Left renal pelvis (tissue), 4 donors: ENCODE data around the gene ACTN1. TPM values are rescaled to one million over a fixed set of nuclear protein-coding genes. Genes with fewer than 3 reads are reported as not detected.

ENCODE experiments used
- DNase-seq, 4 donors: peaks; one replicate each; pipeline ENCODE4 v3.0.0-alpha.2; 2013; ENCODE audit warnings: low read depth in 4 of 4, low spot score in 3 of 4
- polyA plus RNA-seq, 4 donors: library from polyadenylated mRNA; unstranded; fragments of 120-200 nt; gene quantifications; one replicate each; pipeline ENCODE4 v1.2.1, GENCODE V29; 2013; ENCODE audit not compliant: insufficient read length in 4 of 4

The ACTN1 gene
- polyA plus RNA-seq, 4 donors, result 69.9 to 89.5 (median 78.2) TPM

GRCh38 chr14:68970038-68970612, 9.0 kb downstream of the ACTN1 start:
- no peak for DNase-seq

DNA sequence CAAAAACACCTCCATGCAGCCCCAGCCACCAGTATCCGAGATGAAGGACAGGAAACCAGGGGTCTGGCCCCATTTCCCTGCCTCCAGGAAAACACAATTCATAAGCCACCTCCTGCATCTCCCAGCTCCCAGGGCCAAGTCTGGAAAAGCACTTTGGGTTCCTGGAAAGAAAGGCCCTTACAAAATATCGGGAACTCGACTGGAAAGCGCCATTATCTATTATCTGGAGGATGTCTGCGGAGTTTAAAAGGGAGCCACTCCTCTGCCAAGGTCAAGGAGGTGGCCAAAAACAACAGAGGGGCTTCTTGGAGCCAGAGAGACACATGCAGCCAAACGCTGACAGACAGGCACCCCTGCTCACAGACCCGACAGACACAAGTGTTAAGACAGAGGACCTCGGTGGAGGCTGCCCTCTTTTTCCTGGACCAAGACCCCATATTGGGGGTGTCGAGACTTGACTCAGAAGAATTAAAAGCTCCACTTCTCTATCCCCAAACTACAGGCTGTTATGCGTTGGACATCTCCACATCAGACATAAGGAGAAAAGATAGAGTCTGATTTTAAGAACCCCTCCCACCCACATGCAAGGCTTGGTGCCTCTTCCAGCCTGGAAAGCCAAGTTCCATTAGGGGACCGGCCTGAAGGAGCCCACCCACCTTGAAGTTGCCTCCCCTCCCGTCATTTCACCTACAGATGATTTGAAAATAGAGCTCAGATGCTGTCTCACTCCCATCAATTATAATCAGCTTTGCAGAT, 9.6 kb downstream of the ACTN1 start:
- DNase-seq, result no peak

DNA sequence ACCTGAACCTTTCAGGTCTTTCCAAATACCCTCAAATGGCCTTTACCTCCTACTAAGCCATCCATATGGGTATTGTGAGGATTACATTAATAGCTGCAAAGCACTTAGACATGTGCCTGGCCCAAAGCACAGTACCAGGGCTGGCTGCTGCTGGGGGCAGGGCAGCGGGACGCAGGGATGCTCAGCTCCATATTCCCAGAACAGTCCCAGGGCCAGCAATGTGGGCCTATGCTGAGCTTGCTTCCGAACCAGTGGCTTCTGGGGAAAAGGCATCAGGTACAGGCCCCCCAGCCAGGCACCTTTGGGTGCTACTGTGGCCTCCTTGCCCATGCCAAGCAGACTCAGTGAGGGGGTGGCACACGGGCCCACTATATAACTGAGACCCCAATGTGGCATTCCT, 10.4 kb downstream of the ACTN1 start:
- no peak for DNase-seq

GRCh38 chr14:68968051-68968450, 11.1 kb downstream of the ACTN1 start:
- DNase-seq, result no peak

- DNase-seq, result no peak
Measured at GRCh38 chr14:68967459-68967940, 11.6 kb downstream of the ACTN1 start.

DNA sequence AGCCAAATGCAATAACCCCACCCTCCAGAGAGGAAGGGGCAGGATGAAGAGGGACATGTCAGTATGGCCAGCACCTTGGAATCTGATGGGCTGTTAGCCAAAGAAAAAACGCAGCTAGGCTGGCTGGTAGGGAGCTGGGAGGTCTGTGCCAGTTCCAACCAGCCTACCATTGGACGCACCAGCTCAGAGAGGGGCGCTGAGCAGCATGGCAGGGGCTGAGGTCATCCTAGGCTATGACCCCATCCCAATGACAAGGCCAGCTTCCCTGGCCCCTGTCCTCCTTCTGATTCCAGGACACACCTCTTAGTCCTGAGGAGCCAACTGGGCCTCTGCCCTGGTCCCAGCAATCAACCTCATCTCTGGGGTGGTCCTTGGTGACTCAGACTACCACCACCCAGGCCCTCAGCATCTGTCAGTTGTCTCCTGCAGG, 12.2 kb downstream of the ACTN1 start:
- DNase-seq, result no peak

- no peak for DNase-seq
Measured at GRCh38 chr14:68965261-68965761, 13.8 kb downstream of the ACTN1 start.

DNA sequence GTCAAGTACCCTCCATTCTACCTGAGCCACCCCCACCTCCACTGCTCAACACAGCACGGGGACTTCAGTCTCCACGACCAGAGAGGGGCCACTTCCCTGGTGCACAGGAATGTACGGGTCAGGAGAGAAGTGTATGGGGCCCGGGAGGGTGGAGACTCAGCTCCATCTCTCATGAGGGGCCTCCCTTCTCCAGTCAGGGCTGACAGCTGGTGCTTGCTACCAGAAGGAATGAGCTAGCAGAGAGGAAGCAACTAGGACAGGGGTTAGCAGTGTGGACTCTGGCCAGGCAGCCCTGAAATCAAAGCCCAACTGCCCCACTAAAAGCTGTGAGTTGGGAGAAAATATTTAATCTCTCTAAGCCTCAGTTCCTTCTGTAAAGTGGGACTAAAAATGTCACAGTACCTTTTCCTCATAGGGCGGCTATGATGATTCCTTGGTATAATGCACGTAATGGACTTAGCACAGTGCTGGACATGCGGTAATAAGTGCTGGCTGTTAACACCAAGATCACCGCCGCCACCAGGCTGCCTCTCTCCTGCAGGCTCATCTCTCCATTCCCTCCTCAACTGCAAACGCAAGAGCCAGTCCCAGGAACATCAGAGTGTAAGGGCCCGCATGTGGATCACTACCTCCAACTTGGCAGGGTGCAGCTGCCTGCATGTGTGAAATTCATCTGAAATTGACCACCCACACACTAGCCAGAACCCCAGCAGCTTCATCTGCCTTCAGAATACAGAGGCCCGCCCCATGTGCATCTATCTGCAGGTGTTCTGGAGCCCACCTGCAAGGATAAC, 14.6 kb downstream of the ACTN1 start:
- no peak for DNase-seq

GRCh38 chr14:68962681-68963080, 16.4 kb downstream of the ACTN1 start:
- no peak for DNase-seq

DNA sequence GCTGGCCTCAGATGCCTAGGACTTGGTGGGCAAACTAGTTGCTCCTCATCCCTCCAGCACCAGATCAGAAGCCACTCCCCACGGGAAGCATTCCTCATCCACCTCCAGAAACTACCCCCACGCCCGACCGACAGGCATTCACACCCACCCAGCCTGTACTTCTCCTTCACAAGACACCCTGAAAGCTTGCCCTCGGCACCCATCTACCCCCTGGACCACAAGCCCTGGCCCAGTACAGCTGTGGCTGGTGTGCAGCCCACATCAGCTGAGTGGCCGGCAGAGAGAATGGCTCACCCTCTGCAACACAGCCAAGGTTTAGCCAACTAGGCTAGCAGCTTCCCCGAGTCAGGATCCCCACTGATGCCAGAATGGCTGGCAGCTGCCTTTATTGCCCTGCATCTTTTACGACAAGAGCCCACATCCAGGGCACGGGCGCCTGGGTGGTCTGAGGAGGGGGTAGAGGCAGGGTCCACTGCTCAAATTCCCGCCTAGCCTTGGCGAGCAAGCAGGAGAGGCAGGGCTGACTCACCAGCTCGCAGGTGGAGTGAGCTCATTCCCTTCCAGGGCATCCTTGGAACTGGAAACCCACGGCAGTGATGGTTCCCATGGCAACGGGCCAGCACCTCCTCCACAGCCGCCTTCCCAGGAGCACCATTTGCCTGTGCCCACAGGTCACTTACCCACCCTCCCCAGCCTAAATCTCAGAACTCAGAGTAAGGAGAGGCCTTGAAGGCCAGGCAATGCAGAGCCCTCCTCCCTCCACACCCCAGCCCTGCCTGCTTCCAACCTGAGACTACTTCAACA, 17.1 kb downstream of the ACTN1 start:
- no peak for DNase-seq

GRCh38 chr14:68961361-68961760, 17.7 kb downstream of the ACTN1 start:
- DNase-seq, result no peak

GRCh38 chr14:68960123-68960522, 19.0 kb downstream of the ACTN1 start:
- no peak for DNase-seq

GRCh38 chr14:68959035-68959434, 20.1 kb downstream of the ACTN1 start:
- no peak for DNase-seq

DNA sequence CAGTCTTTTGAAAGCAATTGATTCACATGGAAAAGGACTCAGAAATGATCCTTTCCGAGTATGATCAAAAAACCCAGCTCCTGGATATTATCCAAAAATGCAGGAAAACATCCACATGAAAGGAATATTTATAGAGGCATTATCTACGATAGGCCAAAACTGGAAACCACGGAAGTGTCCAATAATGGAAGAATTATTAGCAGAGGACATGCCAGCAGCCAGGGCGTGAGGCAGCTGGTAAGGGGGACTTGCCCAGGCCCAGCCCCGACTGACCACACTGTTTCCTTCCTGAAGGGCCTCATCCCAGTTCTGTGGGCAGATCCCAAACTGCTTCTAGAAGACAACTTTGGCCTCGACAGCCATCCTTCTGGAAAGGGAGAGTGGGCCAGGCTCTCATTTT, 20.5 kb downstream of the ACTN1 start:
- DNase-seq, result no peak

- no peak for DNase-seq
Measured at GRCh38 chr14:68957775-68958174, 21.3 kb downstream of the ACTN1 start.

GRCh38 chr14:68956724-68957123, 22.4 kb downstream of the ACTN1 start:
- DNase-seq, result no peak

DNA sequence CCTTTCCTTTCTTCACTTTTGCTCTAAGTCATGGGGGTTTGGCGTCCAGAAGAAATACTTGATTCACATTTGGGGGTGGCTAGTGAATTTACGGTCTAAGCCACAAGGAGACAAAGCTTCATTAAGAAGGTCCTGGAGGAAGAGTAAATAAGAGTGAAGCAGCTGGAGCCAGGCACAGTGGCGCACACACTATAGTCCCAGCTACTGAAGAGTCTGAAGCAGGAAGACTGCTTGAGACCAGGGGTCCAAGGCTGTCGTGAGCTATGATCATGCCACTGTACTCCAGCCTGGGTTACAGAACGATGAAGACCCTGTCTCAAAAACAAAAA, 23.3 kb downstream of the ACTN1 start:
- DNase-seq, result no peak

DNA sequence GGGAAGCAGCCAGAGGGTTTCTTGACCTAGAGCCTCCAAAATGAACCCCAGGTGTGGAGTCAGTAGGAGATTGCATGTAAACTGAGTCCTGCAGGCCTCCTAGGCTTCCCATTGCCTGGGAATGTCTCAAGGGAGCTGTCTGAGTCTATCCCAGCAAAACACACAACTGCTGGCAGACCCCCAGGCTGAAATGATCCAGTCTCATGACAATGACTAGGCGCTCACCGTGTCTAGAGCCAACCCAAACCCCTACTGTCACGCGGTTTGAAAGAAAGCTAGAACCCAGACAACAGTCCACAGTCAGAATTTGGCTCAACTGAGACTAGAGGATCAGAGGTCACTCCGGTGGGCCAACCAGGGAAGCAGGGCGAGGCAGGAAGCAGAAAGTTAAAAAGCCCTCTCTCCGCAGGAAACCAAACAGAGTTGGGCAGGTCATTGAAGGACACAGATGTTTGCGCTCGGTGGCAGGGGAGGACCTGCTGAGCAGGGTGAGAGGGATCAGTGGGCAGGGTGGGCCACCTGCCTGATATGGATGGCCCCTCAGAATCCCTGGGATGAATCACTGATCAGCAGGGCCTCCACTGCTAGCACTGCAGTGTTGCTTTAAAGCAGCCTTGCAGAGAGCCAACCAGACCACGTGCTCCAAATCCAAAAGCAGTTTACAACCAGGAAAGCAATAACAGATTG, 23.8 kb downstream of the ACTN1 start:
- DNase-seq, result no peak

DNA sequence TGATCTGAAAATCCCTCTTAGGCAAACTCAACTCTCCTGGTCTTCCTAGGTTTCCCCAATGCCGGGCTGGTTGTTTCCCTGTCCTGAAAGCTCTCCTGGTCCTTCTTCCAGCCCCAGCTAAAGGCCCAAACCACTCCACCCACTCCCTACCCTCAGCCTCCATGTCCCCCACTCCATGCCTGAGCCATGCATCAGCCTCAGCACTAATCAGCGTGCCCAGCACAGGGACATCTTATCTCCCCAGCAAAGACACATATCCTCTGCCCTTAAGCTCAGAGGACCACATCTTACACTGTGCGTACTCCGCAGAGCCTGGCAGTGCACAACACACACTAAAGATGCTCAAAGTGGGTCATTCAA, 25.9 kb downstream of the ACTN1 start:
- no peak for DNase-seq

DNA sequence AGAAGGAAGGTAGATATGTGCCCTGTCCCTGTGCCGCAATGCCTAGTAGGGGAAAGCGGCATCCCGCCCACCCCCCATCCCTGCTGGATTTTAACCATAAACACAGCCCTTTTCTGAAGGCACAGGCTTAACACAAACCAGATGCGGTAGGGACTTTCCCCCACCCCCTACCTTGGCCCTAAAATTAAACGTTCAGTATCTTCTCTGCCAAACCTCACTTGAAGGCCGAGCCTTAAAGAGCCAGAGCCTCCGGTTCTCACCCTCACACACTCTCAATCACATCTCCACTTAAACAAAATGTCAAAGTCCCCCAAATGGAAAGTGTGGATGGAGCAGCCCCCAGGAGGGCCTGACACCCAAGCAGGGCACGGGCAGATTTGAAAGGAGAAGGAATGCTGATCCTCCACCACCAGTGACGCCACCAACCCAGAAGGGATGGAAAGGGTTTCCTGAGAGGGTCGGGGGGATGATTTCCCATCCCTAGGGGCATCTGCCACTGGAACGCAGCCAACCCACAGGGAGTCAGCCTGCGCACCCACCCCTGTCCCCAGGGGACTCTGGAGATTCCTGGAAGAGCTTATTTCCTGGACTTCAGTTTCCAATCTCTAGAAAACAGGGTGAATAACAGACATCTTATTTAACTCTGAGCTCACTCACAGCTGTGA, 26.4 kb downstream of the ACTN1 start:
- no peak for DNase-seq
